MM.1S (cell line): Measurements from ENCODE around the gene KHDC1L.

ENCODE experiments used
- DNase-seq: peaks from one replicate; pipeline ENCODE4 v3.0.0-alpha.2; 2015
- H2AFZ ChIP-seq: fragments of 300-600 bp; sonication (generic); 2 replicates; pipeline ENCODE4 v1.6.0; 2016; ENCODE audit warnings: antibody characterized with exemption, low read length
- H3F3A ChIP-seq: fragments of 300-600 bp; sonication (generic); 2 replicates; pipeline ENCODE4 v1.6.1; 2016; ENCODE audit warnings: mild to moderate bottlenecking, antibody characterized with exemption, low read length, moderate library complexity, mixed read lengths; ENCODE audit not compliant: insufficient read depth
- H3K27ac ChIP-seq: fragments of 300-600 bp; sonication (generic); 2 replicates; pipeline ENCODE4 v1.5.1; 2016; ENCODE audit warnings: mild to moderate bottlenecking, low read length
- H3K27me3 ChIP-seq: fragments of 300-600 bp; sonication (generic); replicated peaks from 2 replicates; pipeline ENCODE4 v1.6.0; 2016; ENCODE audit warnings: low read length; ENCODE audit not compliant: insufficient read depth
- H3K36me3 ChIP-seq: fragments of 300-600 bp; sonication (generic); replicated peaks from 2 replicates; pipeline ENCODE4 v1.6.1; 2016; ENCODE audit warnings: mild to moderate bottlenecking, low read length, mixed read lengths; ENCODE audit not compliant: insufficient read depth
- H3K4me1 ChIP-seq: fragments of 300-600 bp; sonication (generic); 2 replicates; pipeline ENCODE4 v1.6.1; 2016; ENCODE audit warnings: low read length, mixed read lengths
- H3K4me2 ChIP-seq: fragments of 300-600 bp; sonication (generic); 2 replicates; pipeline ENCODE4 v1.6.0; 2016; ENCODE audit warnings: low read depth, low read length
- H3K4me3 ChIP-seq: fragments of 300-600 bp; sonication (generic); 2 replicates; pipeline ENCODE4 v1.5.1; 2016; ENCODE audit warnings: low read length, mixed read lengths
- H3K79me2 ChIP-seq: fragments of 300-600 bp; sonication (generic); 2 replicates; pipeline ENCODE4 v1.6.1; 2016; ENCODE audit warnings: mixed run types, low read length, mixed read lengths
- H3K9ac ChIP-seq: fragments of 300-600 bp; sonication (generic); 2 replicates; pipeline ENCODE4 v1.6.1; 2016; ENCODE audit warnings: low read length, mixed read lengths
- H3K9me2 ChIP-seq: fragments of 300-600 bp; sonication (generic); replicated peaks from 2 replicates; pipeline ENCODE4 v1.6.1; 2016; ENCODE audit warnings: mild to moderate bottlenecking, low read length, mixed read lengths; ENCODE audit not compliant: insufficient read depth
- H3K9me3 ChIP-seq: fragments of 300-600 bp; sonication (generic); replicated peaks from 2 replicates; pipeline ENCODE4 v1.6.1; 2016; ENCODE audit warnings: mild to moderate bottlenecking, low read length, mixed read lengths; ENCODE audit not compliant: insufficient read depth
- H4K20me1 ChIP-seq: fragments of 300-600 bp; sonication (generic); 2 replicates; pipeline ENCODE4 v1.6.1; 2016; ENCODE audit warnings: mild to moderate bottlenecking, low read length, moderate library complexity, mixed read lengths; ENCODE audit not compliant: insufficient read depth
- EZH2 ChIP-seq: fragments of 300-600 bp; sonication (generic); optimal IDR thresholded peaks from 2 replicates; pipeline ENCODE3; 2017; ENCODE audit warnings: low read depth, mild to moderate bottlenecking, antibody characterized with exemption, low read length, mixed read lengths
- EZH2phosphoT487 ChIP-seq: fragments of 300-600 bp; sonication (generic); IDR thresholded peaks from 2 replicates; pipeline ENCODE4 v1.6.1; 2018; ENCODE audit warnings: antibody characterized with exemption, low read length
- TF ChIP-seq, protein P1 (sequence below): fragments of 300-600 bp; sonication (generic); IDR thresholded peaks from 2 replicates; pipeline ENCODE4 v1.5.1; 2016; ENCODE audit warnings: antibody characterized with exemption, low read length, mixed read lengths

KHDC1L gene

DNA sequence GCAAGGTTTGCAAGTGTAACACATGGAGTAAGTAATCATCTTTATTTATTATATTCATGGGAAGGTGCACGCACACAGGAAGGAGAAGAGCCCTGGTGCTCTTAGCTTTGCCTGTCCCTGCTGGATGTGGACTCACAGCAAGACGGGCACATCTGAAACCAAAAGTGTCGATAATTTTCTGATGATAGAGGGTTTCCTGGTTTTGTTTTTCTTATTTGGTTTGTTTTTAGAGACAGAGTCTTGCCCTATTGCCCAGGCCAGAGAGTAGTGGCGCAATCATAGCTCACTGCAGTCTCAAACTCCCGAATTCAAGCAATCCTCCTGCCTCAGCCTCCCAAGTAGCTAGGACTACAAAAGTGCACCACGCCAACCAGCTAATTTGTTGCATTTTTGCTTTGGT lies 7.8 kb upstream of the KHDC1L start:
- peak overlapping the region; percentile 42; the same call in 1 of the 2 replicates for H3K27ac ChIP-seq
- no peak for TF ChIP-seq EZH2phosphoT487
- TF ChIP-seq EZH2: no peak
- TF ChIP-seq, protein P1, sequence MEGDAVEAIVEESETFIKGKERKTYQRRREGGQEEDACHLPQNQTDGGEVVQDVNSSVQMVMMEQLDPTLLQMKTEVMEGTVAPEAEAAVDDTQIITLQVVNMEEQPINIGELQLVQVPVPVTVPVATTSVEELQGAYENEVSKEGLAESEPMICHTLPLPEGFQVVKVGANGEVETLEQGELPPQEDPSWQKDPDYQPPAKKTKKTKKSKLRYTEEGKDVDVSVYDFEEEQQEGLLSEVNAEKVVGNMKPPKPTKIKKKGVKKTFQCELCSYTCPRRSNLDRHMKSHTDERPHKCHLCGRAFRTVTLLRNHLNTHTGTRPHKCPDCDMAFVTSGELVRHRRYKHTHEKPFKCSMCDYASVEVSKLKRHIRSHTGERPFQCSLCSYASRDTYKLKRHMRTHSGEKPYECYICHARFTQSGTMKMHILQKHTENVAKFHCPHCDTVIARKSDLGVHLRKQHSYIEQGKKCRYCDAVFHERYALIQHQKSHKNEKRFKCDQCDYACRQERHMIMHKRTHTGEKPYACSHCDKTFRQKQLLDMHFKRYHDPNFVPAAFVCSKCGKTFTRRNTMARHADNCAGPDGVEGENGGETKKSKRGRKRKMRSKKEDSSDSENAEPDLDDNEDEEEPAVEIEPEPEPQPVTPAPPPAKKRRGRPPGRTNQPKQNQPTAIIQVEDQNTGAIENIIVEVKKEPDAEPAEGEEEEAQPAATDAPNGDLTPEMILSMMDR: no peak
- H2AFZ ChIP-seq: peak overlapping the region; percentile 48; the same call in 1 of the 2 replicates
- peaks cover 16% of the 10 kb centered on the region for H3F3A ChIP-seq
- H3K4me1 ChIP-seq: peaks cover 12% of the 10 kb centered on the region
- peak; percentile 59 for DNase-seq
- H3K4me2 ChIP-seq: peak overlapping the region; percentile 41; the same call in 1 of the 2 replicates
- no peaks in the 10 kb centered on the region for H3K27me3 ChIP-seq
- H3K9ac ChIP-seq: no peak overlapping the region
- H4K20me1 ChIP-seq: no peaks in the 10 kb centered on the region
- no peaks in the 10 kb centered on the region for H3K9me3 ChIP-seq
- H3K79me2 ChIP-seq: no peaks in the 10 kb centered on the region
- H3K4me3 ChIP-seq: no peak overlapping the region
- H3K9me2 ChIP-seq: no peaks in the 10 kb centered on the region
- H3K36me3 ChIP-seq: no peaks in the 10 kb centered on the region

DNA sequence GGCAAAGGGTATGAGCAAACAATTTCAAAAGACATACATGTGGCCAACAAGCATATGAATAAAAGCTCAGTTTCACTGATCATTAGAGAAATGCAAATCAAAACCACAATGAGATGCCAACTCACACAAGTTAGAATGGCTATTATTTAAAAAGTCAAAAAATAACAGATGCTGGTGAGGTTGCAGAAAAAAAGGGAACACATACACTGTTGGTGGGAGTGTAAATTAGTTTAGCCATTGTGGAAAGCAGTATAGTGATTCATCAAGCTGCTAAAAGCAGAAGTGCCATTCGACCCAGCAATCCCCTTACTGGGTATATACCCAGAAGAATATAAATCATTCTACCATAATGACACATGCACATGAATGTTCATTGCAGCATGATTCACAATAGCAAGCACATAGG lies 6.7 kb upstream of the KHDC1L start:
- Histone ChIP-seq H2AFZ (no peak overlapping the region), H3K9me3 (no peaks in the 10 kb centered on the region), H3K9me2 (no peaks in the 10 kb centered on the region), H3K79me2 (no peaks in the 10 kb centered on the region), H4K20me1 (no peaks in the 10 kb centered on the region), H3K27ac (peak overlapping the region; percentile 27; the same call in 1 of the 2 replicates), H3K4me3 (no peak overlapping the region), H3F3A (peaks cover 16% of the 10 kb centered on the region), H3K4me2 (peak overlapping the region; percentile 41; the same call in 1 of the 2 replicates), H3K36me3 (no peaks in the 10 kb centered on the region), H3K4me1 (peaks cover 12% of the 10 kb centered on the region), H3K9ac (no peak overlapping the region), H3K27me3 (no peaks in the 10 kb centered on the region)
- TF ChIP-seq EZH2phosphoT487 (no peak), EZH2 (no peak)
- TF ChIP-seq, protein P1: no peak
- DNase-seq: peak; percentile 48

DNA sequence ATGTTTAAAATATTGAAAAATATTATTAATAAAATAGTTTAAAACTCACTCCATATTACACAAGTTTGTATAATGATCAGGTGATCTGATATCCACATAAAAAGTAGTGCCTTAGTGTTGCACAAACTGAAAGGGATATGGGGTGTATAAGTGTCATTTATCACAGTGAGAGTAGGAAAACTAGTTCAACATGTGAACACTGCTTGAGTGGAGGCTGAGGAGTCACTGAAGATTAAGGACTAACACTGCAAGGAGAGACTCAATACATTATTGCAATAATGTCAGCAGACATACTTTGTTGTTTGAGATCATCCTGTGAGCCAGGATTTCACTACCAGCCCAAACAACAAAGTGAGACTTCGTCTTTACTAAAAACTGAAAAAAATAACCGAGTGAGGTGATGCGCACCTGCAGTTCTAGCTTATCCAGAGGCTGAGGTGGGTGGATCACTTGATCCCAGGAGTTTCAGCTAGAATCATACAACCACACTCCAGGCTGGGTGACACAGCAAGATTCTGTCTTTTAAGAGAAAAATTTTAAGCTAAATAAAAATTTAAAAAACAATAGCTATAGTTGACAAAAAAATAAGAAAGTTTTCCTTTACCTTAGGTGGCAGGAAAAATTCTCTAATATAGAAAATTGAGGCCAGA lies 2.4 kb upstream of the KHDC1L start:
- no peaks in the 10 kb centered on the region for H4K20me1 ChIP-seq
- H3K27ac ChIP-seq: no peak overlapping the region
- H3K79me2 ChIP-seq: no peaks in the 10 kb centered on the region
- no peak for DNase-seq
- no peaks in the 10 kb centered on the region for H3K36me3 ChIP-seq
- peaks cover 9% of the 10 kb centered on the region for H3K4me1 ChIP-seq
- H2AFZ ChIP-seq: no peak overlapping the region
- peaks cover 8% of the 10 kb centered on the region for H3F3A ChIP-seq
- H3K9me3 ChIP-seq: no peaks in the 10 kb centered on the region
- no peaks in the 10 kb centered on the region for H3K9me2 ChIP-seq
- H3K4me2 ChIP-seq: no peak overlapping the region
- no peak for TF ChIP-seq EZH2
- TF ChIP-seq EZH2phosphoT487: no peak
- TF ChIP-seq, protein P1: no peak
- no peak overlapping the region for H3K9ac ChIP-seq
- no peaks in the 10 kb centered on the region for H3K27me3 ChIP-seq
- H3K4me3 ChIP-seq: no peak overlapping the region
